Liver (tissue), 9 donors: ENCODE results near the gene ZNF593. TPM values are rescaled to one million over a fixed set of nuclear protein-coding genes. Genes with fewer than 3 reads are reported as not detected.
A peak's percentile ranks its signal among the peaks of the same experiment; 100 is the strongest.

Experiments used
- DNase-seq: peaks from one replicate; pipeline ENCODE4 v3.0.0-alpha.2; 2017; ENCODE audit warnings: low spot score
- H3K27ac ChIP-seq, 2 donors: one replicate each; pipeline ENCODE4 v1.7.0; 2013; ENCODE audit warnings: inconsistent platforms in 2 of 2, low read length in 2 of 2, control low read depth in 1 of 2, low read depth in 1 of 2, mild to moderate bottlenecking in 1 of 2
- H3K27me3 ChIP-seq, 4 donors: one replicate each; pipeline versions ENCODE4 v1.6.1 to v1.7.0; 2013; ENCODE audit warnings: low read length in 3 of 4, inconsistent platforms in 1 of 4, mild to moderate bottlenecking in 1 of 4, moderate library complexity in 1 of 4; ENCODE audit not compliant: control insufficient read depth in 4 of 4, insufficient read depth in 4 of 4
- H3K36me3 ChIP-seq, 4 donors: one replicate each; pipeline versions ENCODE4 v1.6.1 to v1.7.0; 2013; ENCODE audit warnings: low read length in 3 of 4, mild to moderate bottlenecking in 3 of 4, low read depth in 1 of 4, moderate library complexity in 1 of 4; ENCODE audit not compliant: control insufficient read depth in 4 of 4, insufficient read depth in 3 of 4
- H3K4me1 ChIP-seq, 4 donors: one replicate each; pipeline versions ENCODE4 v1.6.1 to v1.7.0; 2013; ENCODE audit warnings: low read length in 3 of 4, mild to moderate bottlenecking in 3 of 4, moderate library complexity in 1 of 4; ENCODE audit not compliant: control insufficient read depth in 4 of 4, insufficient read depth in 4 of 4
- H3K4me3 ChIP-seq, 3 donors: one replicate each; pipeline versions ENCODE4 v1.6.1 to v1.7.0; 2013; ENCODE audit warnings: low read length in 3 of 3, control low read depth in 1 of 3, low read depth in 1 of 3, mild to moderate bottlenecking in 1 of 3
- H3K9ac ChIP-seq, 2 donors: one replicate each; pipeline ENCODE4 v1.7.0; 2013; ENCODE audit warnings: low read length in 2 of 2, mild to moderate bottlenecking in 2 of 2, moderate library complexity in 2 of 2, control low read depth in 1 of 2, low read depth in 1 of 2
- H3K9me3 ChIP-seq, 4 donors: one replicate each; pipeline versions ENCODE4 v1.6.1 to v1.7.0; 2013; ENCODE audit warnings: low read length in 3 of 4; ENCODE audit not compliant: control insufficient read depth in 4 of 4
- ATF3 ChIP-seq: IDR thresholded peaks from 2 replicates; pipeline ENCODE4 v1.6.1; 2016; ENCODE audit warnings: antibody characterized with exemption
- CTCF ChIP-seq: fragments of 150-350 bp; IDR thresholded peaks from 2 replicates; pipeline ENCODE4 v1.5.1; 2017; ENCODE audit warnings: improper control_type of control experiment, low read depth, low read length; ENCODE audit not compliant: missing input control
- EGR1 ChIP-seq, 2 donors: IDR thresholded peaks; 2 replicates each; pipeline ENCODE4 v1.6.1; 2016 to 2018; ENCODE audit warnings: antibody characterized with exemption in 2 of 2, low read depth in 2 of 2
- FOXA2 ChIP-seq: IDR thresholded peaks from 2 replicates; pipeline ENCODE4 v1.6.1; 2016; ENCODE audit warnings: antibody characterized with exemption
- GABPA ChIP-seq, 2 donors: IDR thresholded peaks in 1 of 2; conservative IDR thresholded peaks in 1 of 2; 2 replicates each; pipeline ENCODE4 v1.6.1; 2016; ENCODE audit warnings: antibody characterized with exemption in 2 of 2, mild to moderate bottlenecking in 1 of 2, moderate library complexity in 1 of 2
- HNF4G ChIP-seq: IDR thresholded peaks from 2 replicates; pipeline ENCODE4 v1.6.1; 2016; ENCODE audit warnings: antibody characterized with exemption
- JUND ChIP-seq, 2 donors: IDR thresholded peaks; 2 replicates each; pipeline ENCODE4 v1.6.1; 2016; ENCODE audit warnings: antibody characterized with exemption in 2 of 2
- NR2F2 ChIP-seq: IDR thresholded peaks from 2 replicates; pipeline ENCODE4 v1.6.1; 2016; ENCODE audit warnings: antibody characterized with exemption
- REST ChIP-seq: IDR thresholded peaks from 2 replicates; pipeline ENCODE4 v1.6.1; 2016; ENCODE audit warnings: antibody characterized with exemption, mild to moderate bottlenecking
- RXRA ChIP-seq, 2 donors: IDR thresholded peaks; 2 replicates each; pipeline ENCODE4 v1.6.1; 2017 to 2018; ENCODE audit warnings: antibody characterized with exemption in 2 of 2, mild to moderate bottlenecking in 1 of 2
- SP1 ChIP-seq: IDR thresholded peaks from 2 replicates; pipeline ENCODE4 v1.6.1; 2018; ENCODE audit warnings: antibody characterized with exemption, mild to moderate bottlenecking
- TAF1 ChIP-seq: conservative IDR thresholded peaks from 2 replicates; pipeline ENCODE4 v1.6.1; 2016; ENCODE audit warnings: antibody characterized with exemption, mild to moderate bottlenecking
- YY1 ChIP-seq: IDR thresholded peaks from 2 replicates; pipeline ENCODE4 v1.6.1; 2016; ENCODE audit warnings: antibody characterized with exemption, mild to moderate bottlenecking
- WGBS: extraction: QIAGEN DNeasy Blood & Tissue Kit; methylation state at CpG from one replicate; pipeline ENCODE4 v1.1.7; 2013; 5-methylcytosine and 5-hydroxymethylcytosine counted together
- polyA plus RNA-seq, 2 donors: library from polyadenylated mRNA; stranded (reverse) in 1 of 2; unstranded in 1 of 2; fragments of 200-250 nt in 1 of 2; fragments of >200 nt in 1 of 2; fragmentation: Nextera tagmentation in 1 of 2; extraction: Ambion mirVana in 1 of 2; gene quantifications; one replicate each; pipeline versions ENCODE4 v1.2.1 to v1.2.3, GENCODE V29; 2013 to 2015
- total RNA-seq, 2 donors: library from RNA; depleted of rRNA; stranded (reverse); fragments of >200 nt; gene quantifications; one replicate each; pipeline ENCODE4 v1.2.3, GENCODE V29; 2014
- TF ChIP-seq, protein P1 (sequence below): IDR thresholded peaks from 2 replicates; pipeline ENCODE4 v1.6.1; 2016; ENCODE audit warnings: antibody characterized with exemption
- donor health status: healthy.
- donor health status: healthy.
- donor health status: healthy.
- donor health status: healthy.
- donor health status: healthy.

The ZNF593 gene
- total and polyA plus RNA-seq, 4 donors = 5.7 to 81.4 (median 30.2) TPM

- no peaks in the 10 kb centered on the region for H3K27me3 ChIP-seq
- peak overlapping the region in 1 of 2 donors; percentile 33 for H3K27ac ChIP-seq
- H3K36me3 ChIP-seq = peaks cover 0 to 6% (median 0%) of the 10 kb centered on the region in 4 donors
- no peak for DNase-seq
- H3K4me3 ChIP-seq = no peak overlapping the region
- H3K9me3 ChIP-seq = no peaks in the 10 kb centered on the region
- TF ChIP-seq RXRA (IDR thresholded peaks at IDR 0.05) (no peak), HNF4G (no peak), REST (no peak), YY1 (no peak), NR2F2 (no peak), GABPA (IDR thresholded peaks at IDR 0.05 in 1 of 2, conservative IDR thresholded peaks at IDR 0.05 in 1 of 2) (no peak), FOXA2 (no peak), SP1 (no peak)
- TF ChIP-seq, protein P1, sequence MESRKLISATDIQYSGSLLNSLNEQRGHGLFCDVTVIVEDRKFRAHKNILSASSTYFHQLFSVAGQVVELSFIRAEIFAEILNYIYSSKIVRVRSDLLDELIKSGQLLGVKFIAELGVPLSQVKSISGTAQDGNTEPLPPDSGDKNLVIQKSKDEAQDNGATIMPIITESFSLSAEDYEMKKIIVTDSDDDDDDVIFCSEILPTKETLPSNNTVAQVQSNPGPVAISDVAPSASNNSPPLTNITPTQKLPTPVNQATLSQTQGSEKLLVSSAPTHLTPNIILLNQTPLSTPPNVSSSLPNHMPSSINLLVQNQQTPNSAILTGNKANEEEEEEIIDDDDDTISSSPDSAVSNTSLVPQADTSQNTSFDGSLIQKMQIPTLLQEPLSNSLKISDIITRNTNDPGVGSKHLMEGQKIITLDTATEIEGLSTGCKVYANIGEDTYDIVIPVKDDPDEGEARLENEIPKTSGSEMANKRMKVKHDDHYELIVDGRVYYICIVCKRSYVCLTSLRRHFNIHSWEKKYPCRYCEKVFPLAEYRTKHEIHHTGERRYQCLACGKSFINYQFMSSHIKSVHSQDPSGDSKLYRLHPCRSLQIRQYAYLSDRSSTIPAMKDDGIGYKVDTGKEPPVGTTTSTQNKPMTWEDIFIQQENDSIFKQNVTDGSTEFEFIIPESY = no peak
- no peak overlapping the region for H3K9ac ChIP-seq
- H3K4me1 ChIP-seq = peaks cover 7 to 19% (median 17%) of the 10 kb centered on the region in 4 donors
Measured at GRCh38 chr1:26125382-26125781, 44.3 kb upstream of the ZNF593 start.

- H3K36me3 ChIP-seq = peaks cover 0 to 6% (median 0%) of the 10 kb centered on the region in 4 donors
- peaks cover 7 to 19% (median 17%) of the 10 kb centered on the region in 4 donors for H3K4me1 ChIP-seq
- no peak for TF ChIP-seq TAF1
- TF ChIP-seq NR2F2 = no peak
- TF ChIP-seq JUND (IDR thresholded peaks at IDR 0.05) = no peak
- no peak for TF ChIP-seq CTCF
- no peak for TF ChIP-seq EGR1 (IDR thresholded peaks at IDR 0.05; ENCODE audit: low read depth in 2 of 2)
- no peak for TF ChIP-seq HNF4G
- TF ChIP-seq, protein P1 = no peak
- no peak for TF ChIP-seq SP1
- TF ChIP-seq ATF3 = no peak
- WGBS = 72% methylated on average over 1 of the region's 1 CpG
- peak overlapping the region in 1 of 2 donors; percentile 31 for H3K27ac ChIP-seq
- no peaks in the 10 kb centered on the region for H3K9me3 ChIP-seq
- H3K27me3 ChIP-seq = no peaks in the 10 kb centered on the region
- no peak overlapping the region for H3K9ac ChIP-seq
- DNase-seq = no peak
- H3K4me3 ChIP-seq = no peak overlapping the region
Measured at GRCh38 chr1:26125946-26126320, 43.8 kb upstream of the ZNF593 start.
